Measurements from ENCODE around the gene OR10H5. TPM values are rescaled to one million over a fixed set of nuclear protein-coding genes. Genes with fewer than 3 reads are reported as not detected.
"Not testable (repeated sequence)": the region's sequence is repeated elsewhere in the genome, so short reads cannot be mapped to it uniquely, and the experiment has no call there.

The OR10H5 gene
- total and polyA plus RNA-seq, 10 of the 15 experiments (the other 5 are each of a cell fraction or from before 2014, with no cell fraction given): not detected

DNA sequence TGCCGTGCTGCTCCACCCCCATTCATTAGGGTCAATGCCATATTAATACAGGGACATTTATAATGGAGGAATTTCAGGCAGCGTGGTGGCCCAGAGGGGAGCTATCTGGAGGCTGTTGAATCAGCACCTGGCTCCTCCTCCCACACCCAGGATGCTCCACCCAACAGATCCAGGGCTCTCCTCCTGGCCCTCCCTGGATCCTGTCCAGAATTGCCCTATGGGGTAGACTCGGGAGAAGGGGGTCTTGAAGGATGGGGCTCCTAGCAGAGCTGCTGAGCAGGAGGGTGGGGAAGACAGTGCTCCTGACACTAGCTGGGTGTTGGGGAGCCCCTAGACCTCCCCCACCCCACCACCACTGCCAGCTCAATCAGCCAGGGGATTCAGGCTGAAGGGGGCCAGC lies 5.2 kb upstream of the OR10H5 start:
- DNase-seq (ENCODE audit: low read depth, low spot score) (no peak), FAIRE-seq (no peak), ATAC-seq (no peak)
- in situ Hi-C loops (cut with MboI) (no loop called here), intact Hi-C loops (cut with micrococcal nuclease; ENCODE audit: unreplicated experiment) (no loop called here)
- no peak for TF ChIP-seq SUPT20H (IDR thresholded peaks at IDR 0.05; ENCODE audit: borderline replicate concordance, control insufficient read depth, low read depth, low read length)
- no peak for TF ChIP-seq RELA (IDR thresholded peaks at IDR 0.05; ENCODE audit: borderline replicate concordance, partially characterized antibody)
- TF ChIP-seq ZBED1 (IDR thresholded peaks at IDR 0.05; ENCODE audit: borderline replicate concordance): no peak
- no peak for TF ChIP-seq RAD51 (IDR thresholded peaks at IDR 0.05)
- no peak for TF ChIP-seq EED (IDR thresholded peaks at IDR 0.05; ENCODE audit: low read depth)
- TF ChIP-seq CBX3 (IDR thresholded peaks at IDR 0.05; ENCODE audit: borderline replicate concordance, low read depth): no peak
- TF ChIP-seq BHLHE40 (IDR thresholded peaks at IDR 0.05; ENCODE audit: borderline replicate concordance in 1 of 2, low read depth in 2 of 2, low read length in 1 of 2): no peak
- TF ChIP-seq SIN3A (IDR thresholded peaks at IDR 0.05; ENCODE audit: low read depth, low read length): no peak
- Histone ChIP-seq H3K9ac (ENCODE audit: control insufficient read depth, insufficient read depth, low read length) (no peak overlapping the region), H3K4me3 (no peak overlapping the region), H3K9me3 (replicated peaks; ENCODE audit: control insufficient read depth, insufficient read depth, low read length) (no peaks in the 10 kb centered on the region), H3K27ac (ENCODE audit: control insufficient read depth, insufficient read depth) (no peak overlapping the region), H2AFZ (ENCODE audit: control insufficient read depth, low read depth, low read length) (no peak overlapping the region), H3K4me2 (ENCODE audit: control insufficient read depth, insufficient read depth) (no peak overlapping the region), H3K4me1 (ENCODE audit: control insufficient read depth, insufficient read depth, low read length) (no peaks in the 10 kb centered on the region), H3K36me3 (ENCODE audit: control insufficient read depth in 2 of 2, insufficient read depth in 2 of 2, low read length in 1 of 2) (no peaks in the 10 kb centered on the region), H4K20me1 (ENCODE audit: control insufficient read depth, insufficient read depth) (no peaks in the 10 kb centered on the region), H3K27me3 (replicated peaks in 1 of 2; ENCODE audit: control insufficient read depth in 2 of 2, insufficient read depth in 2 of 2, low read length in 1 of 2) (no peaks in the 10 kb centered on the region), H3K79me2 (ENCODE audit: control insufficient read depth, insufficient read depth, low read length) (no peaks in the 10 kb centered on the region)
- BruUV-seq (replicated peaks): no TSS peak
- SMC1A ChIA-PET (ENCODE audit: uncharacterized antibody, unreplicated experiment): no interaction called here
- CTCF ChIA-PET: no interaction called here
- RAD21 ChIA-PET (ENCODE audit: unreplicated experiment): no interaction called here
- POLR2A ChIA-PET: no interaction called here
- WGBS (ENCODE audit: insufficient coverage, insufficient replicate concordance, low lambda C conversion rate, missing lambda C conversion rate): 24% methylated on average over 3 of the region's 3 CpGs

DNA sequence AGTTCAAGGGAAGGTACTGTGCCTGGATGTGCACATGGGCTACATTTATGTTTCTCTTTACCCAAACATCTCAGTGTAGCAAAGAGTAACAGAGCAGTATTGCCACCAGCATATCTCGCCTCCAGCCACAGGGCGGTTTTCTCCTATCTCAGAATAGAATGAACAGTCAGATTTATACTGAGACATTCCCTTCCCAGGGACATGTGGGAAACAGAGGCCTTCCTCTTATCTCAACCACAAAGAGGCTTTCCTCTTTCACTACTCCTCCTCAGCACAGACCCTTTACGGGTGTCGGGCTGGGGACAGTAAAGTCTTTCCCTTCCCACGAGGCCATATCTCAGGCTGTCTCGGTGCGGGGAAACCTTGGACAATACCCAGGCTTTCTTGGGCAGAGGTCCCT lies 4.6 kb upstream of the OR10H5 start:
- intact Hi-C loops (cut with micrococcal nuclease; ENCODE audit: unreplicated experiment); H3K27ac ChIP-seq (ENCODE audit: control insufficient read depth, insufficient read depth); ATAC-seq; POLR2A ChIA-PET; H3K4me1 ChIP-seq (ENCODE audit: control insufficient read depth, insufficient read depth, low read length); FAIRE-seq; H3K27me3 ChIP-seq (replicated peaks in 1 of 2; ENCODE audit: control insufficient read depth in 2 of 2, insufficient read depth in 2 of 2, low read length in 1 of 2); RAD21 ChIA-PET (ENCODE audit: unreplicated experiment); in situ Hi-C loops (cut with MboI); H3K79me2 ChIP-seq (ENCODE audit: control insufficient read depth, insufficient read depth, low read length); H3K9me3 ChIP-seq (replicated peaks; ENCODE audit: control insufficient read depth, insufficient read depth, low read length); SMC1A ChIA-PET (ENCODE audit: uncharacterized antibody, unreplicated experiment); H3K4me2 ChIP-seq (ENCODE audit: control insufficient read depth, insufficient read depth); DNase-seq (ENCODE audit: low read depth, low spot score); H3K36me3 ChIP-seq (ENCODE audit: control insufficient read depth in 2 of 2, insufficient read depth in 2 of 2, low read length in 1 of 2); CTCF ChIA-PET; H3K9ac ChIP-seq (ENCODE audit: control insufficient read depth, insufficient read depth, low read length); H2AFZ ChIP-seq (ENCODE audit: control insufficient read depth, low read depth, low read length); BruUV-seq (replicated peaks); H3K4me3 ChIP-seq; H4K20me1 ChIP-seq (ENCODE audit: control insufficient read depth, insufficient read depth): not testable (repeated sequence)
- 0% methylated on average over 7 of the region's 7 CpGs for WGBS (ENCODE audit: insufficient coverage, insufficient replicate concordance, low lambda C conversion rate, missing lambda C conversion rate)
